ENCODE results near the gene CALHM2.

The CALHM2 gene

GRCh38 chr10:103475437-103475836 is 23.3 kb upstream of the CALHM2 start:
- H3K27me3 ChIP-seq (ENCODE audit: control insufficient read depth in 1 of 2, insufficient read depth in 2 of 2, low read length in 2 of 2): peaks cover 0 to 2% of the 10 kb centered on the region in 2 donors
- H3K9ac ChIP-seq (ENCODE audit: low read length in 2 of 2): no peak overlapping the region
- H3K36me3 ChIP-seq (ENCODE audit: control insufficient read depth in 2 of 2, insufficient read depth in 2 of 2, low read length in 2 of 2): no peaks in the 10 kb centered on the region
- no peaks in the 10 kb centered on the region for H3K9me3 ChIP-seq (ENCODE audit: control insufficient read depth in 2 of 2, low read length in 2 of 2)
- H3K27ac ChIP-seq (ENCODE audit: low read length): no peak overlapping the region
- H3K4me1 ChIP-seq (ENCODE audit: control insufficient read depth, insufficient read depth, low read length): no peaks in the 10 kb centered on the region
- no peak overlapping the region for H3K4me3 ChIP-seq (ENCODE audit: low read length in 2 of 2)

GRCh38 chr10:103474077-103474476 is 21.9 kb upstream of the CALHM2 start:
- Histone ChIP-seq H3K9ac (ENCODE audit: low read length in 2 of 2) (no peak overlapping the region), H3K4me3 (ENCODE audit: low read length in 2 of 2) (no peak overlapping the region), H3K27ac (ENCODE audit: low read length) (no peak overlapping the region), H3K36me3 (ENCODE audit: control insufficient read depth in 2 of 2, insufficient read depth in 2 of 2, low read length in 2 of 2) (no peaks in the 10 kb centered on the region), H3K27me3 (ENCODE audit: control insufficient read depth in 1 of 2, insufficient read depth in 2 of 2, low read length in 2 of 2) (peaks cover 0 to 2% of the 10 kb centered on the region in 2 donors), H3K4me1 (ENCODE audit: control insufficient read depth, insufficient read depth, low read length) (no peaks in the 10 kb centered on the region), H3K9me3 (ENCODE audit: control insufficient read depth in 2 of 2, low read length in 2 of 2) (no peaks in the 10 kb centered on the region)

GRCh38 chr10:103473261-103473671 is 21.1 kb upstream of the CALHM2 start:
- no peak overlapping the region for H3K27ac ChIP-seq (ENCODE audit: low read length)
- no peaks in the 10 kb centered on the region for H3K4me1 ChIP-seq (ENCODE audit: control insufficient read depth, insufficient read depth, low read length)
- H3K4me3 ChIP-seq (ENCODE audit: low read length in 2 of 2): no peak overlapping the region
- H3K9ac ChIP-seq (ENCODE audit: low read length in 2 of 2): no peak overlapping the region
- no peaks in the 10 kb centered on the region for H3K9me3 ChIP-seq (ENCODE audit: control insufficient read depth in 2 of 2, low read length in 2 of 2)
- no peaks in the 10 kb centered on the region for H3K36me3 ChIP-seq (ENCODE audit: control insufficient read depth in 2 of 2, insufficient read depth in 2 of 2, low read length in 2 of 2)
- H3K27me3 ChIP-seq (ENCODE audit: control insufficient read depth in 1 of 2, insufficient read depth in 2 of 2, low read length in 2 of 2): peaks cover 0 to 2% of the 10 kb centered on the region in 2 donors

- Histone ChIP-seq H3K27ac (ENCODE audit: low read length) (no peak overlapping the region), H3K4me1 (ENCODE audit: control insufficient read depth, insufficient read depth, low read length) (no peaks in the 10 kb centered on the region), H3K36me3 (ENCODE audit: control insufficient read depth in 2 of 2, insufficient read depth in 2 of 2, low read length in 2 of 2) (no peaks in the 10 kb centered on the region), H3K9me3 (ENCODE audit: control insufficient read depth in 2 of 2, low read length in 2 of 2) (no peaks in the 10 kb centered on the region), H3K27me3 (ENCODE audit: control insufficient read depth in 1 of 2, insufficient read depth in 2 of 2, low read length in 2 of 2) (peaks cover 0 to 2% of the 10 kb centered on the region in 2 donors), H3K9ac (ENCODE audit: low read length in 2 of 2) (no peak overlapping the region), H3K4me3 (ENCODE audit: low read length in 2 of 2) (no peak overlapping the region)
These were observed 19.8 kb upstream of the CALHM2 start for GRCh38 chr10:103472005-103472404.

GRCh38 chr10:103470761-103471653 is 18.8 kb upstream of the CALHM2 start:
- H3K27ac ChIP-seq (ENCODE audit: low read length): no peak overlapping the region
- H3K36me3 ChIP-seq (ENCODE audit: control insufficient read depth in 2 of 2, insufficient read depth in 2 of 2, low read length in 2 of 2): no peaks in the 10 kb centered on the region
- no peaks in the 10 kb centered on the region for H3K4me1 ChIP-seq (ENCODE audit: control insufficient read depth, insufficient read depth, low read length)
- no peaks in the 10 kb centered on the region for H3K9me3 ChIP-seq (ENCODE audit: control insufficient read depth in 2 of 2, low read length in 2 of 2)
- no peak overlapping the region for H3K9ac ChIP-seq (ENCODE audit: low read length in 2 of 2)
- H3K4me3 ChIP-seq (ENCODE audit: low read length in 2 of 2): no peak overlapping the region
- peaks cover 0 to 2% of the 10 kb centered on the region in 2 donors for H3K27me3 ChIP-seq (ENCODE audit: control insufficient read depth in 1 of 2, insufficient read depth in 2 of 2, low read length in 2 of 2)

GRCh38 chr10:103469201-103469600 is 17.0 kb upstream of the CALHM2 start:
- H3K4me1 ChIP-seq (ENCODE audit: control insufficient read depth, insufficient read depth, low read length): no peaks in the 10 kb centered on the region
- H3K9ac ChIP-seq (ENCODE audit: low read length in 2 of 2): no peak overlapping the region
- no peaks in the 10 kb centered on the region for H3K36me3 ChIP-seq (ENCODE audit: control insufficient read depth in 2 of 2, insufficient read depth in 2 of 2, low read length in 2 of 2)
- H3K9me3 ChIP-seq (ENCODE audit: control insufficient read depth in 2 of 2, low read length in 2 of 2): no peaks in the 10 kb centered on the region
- H3K4me3 ChIP-seq (ENCODE audit: low read length in 2 of 2): no peak overlapping the region
- H3K27me3 ChIP-seq (ENCODE audit: control insufficient read depth in 1 of 2, insufficient read depth in 2 of 2, low read length in 2 of 2): no peaks in the 10 kb centered on the region
- no peak overlapping the region for H3K27ac ChIP-seq (ENCODE audit: low read length)

- H3K4me1 ChIP-seq (ENCODE audit: control insufficient read depth, insufficient read depth, low read length): no peaks in the 10 kb centered on the region
- no peaks in the 10 kb centered on the region for H3K9me3 ChIP-seq (ENCODE audit: control insufficient read depth in 2 of 2, low read length in 2 of 2)
- H3K27me3 ChIP-seq (ENCODE audit: control insufficient read depth in 1 of 2, insufficient read depth in 2 of 2, low read length in 2 of 2): no peaks in the 10 kb centered on the region
- H3K9ac ChIP-seq (ENCODE audit: low read length in 2 of 2): no peak overlapping the region
- no peak overlapping the region for H3K27ac ChIP-seq (ENCODE audit: low read length)
- no peaks in the 10 kb centered on the region for H3K36me3 ChIP-seq (ENCODE audit: control insufficient read depth in 2 of 2, insufficient read depth in 2 of 2, low read length in 2 of 2)
- H3K4me3 ChIP-seq (ENCODE audit: low read length in 2 of 2): no peak overlapping the region
These were observed 15.2 kb upstream of the CALHM2 start for GRCh38 chr10:103467406-103467805.

GRCh38 chr10:103466734-103467133 is 14.6 kb upstream of the CALHM2 start:
- no peaks in the 10 kb centered on the region for H3K9me3 ChIP-seq (ENCODE audit: control insufficient read depth in 2 of 2, low read length in 2 of 2)
- no peaks in the 10 kb centered on the region for H3K4me1 ChIP-seq (ENCODE audit: control insufficient read depth, insufficient read depth, low read length)
- no peak overlapping the region for H3K27ac ChIP-seq (ENCODE audit: low read length)
- no peaks in the 10 kb centered on the region for H3K36me3 ChIP-seq (ENCODE audit: control insufficient read depth in 2 of 2, insufficient read depth in 2 of 2, low read length in 2 of 2)
- H3K9ac ChIP-seq (ENCODE audit: low read length in 2 of 2): no peak overlapping the region
- no peaks in the 10 kb centered on the region for H3K27me3 ChIP-seq (ENCODE audit: control insufficient read depth in 1 of 2, insufficient read depth in 2 of 2, low read length in 2 of 2)
- H3K4me3 ChIP-seq (ENCODE audit: low read length in 2 of 2): no peak overlapping the region

- Histone ChIP-seq H3K4me3 (ENCODE audit: low read length in 2 of 2) (no peak overlapping the region), H3K36me3 (ENCODE audit: control insufficient read depth in 2 of 2, insufficient read depth in 2 of 2, low read length in 2 of 2) (no peaks in the 10 kb centered on the region), H3K9ac (ENCODE audit: low read length in 2 of 2) (no peak overlapping the region), H3K27ac (ENCODE audit: low read length) (no peak overlapping the region), H3K27me3 (ENCODE audit: control insufficient read depth in 1 of 2, insufficient read depth in 2 of 2, low read length in 2 of 2) (no peaks in the 10 kb centered on the region), H3K4me1 (ENCODE audit: control insufficient read depth, insufficient read depth, low read length) (no peaks in the 10 kb centered on the region), H3K9me3 (ENCODE audit: control insufficient read depth in 2 of 2, low read length in 2 of 2) (no peaks in the 10 kb centered on the region)
These were observed 13.4 kb upstream of the CALHM2 start for GRCh38 chr10:103465411-103466179.

GRCh38 chr10:103463499-103463898 is 11.3 kb upstream of the CALHM2 start:
- Histone ChIP-seq H3K4me1 (ENCODE audit: control insufficient read depth, insufficient read depth, low read length) (no peaks in the 10 kb centered on the region), H3K4me3 (ENCODE audit: low read length in 2 of 2) (no peak overlapping the region), H3K9me3 (ENCODE audit: control insufficient read depth in 2 of 2, low read length in 2 of 2) (no peaks in the 10 kb centered on the region), H3K36me3 (ENCODE audit: control insufficient read depth in 2 of 2, insufficient read depth in 2 of 2, low read length in 2 of 2) (no peaks in the 10 kb centered on the region), H3K27ac (ENCODE audit: low read length) (no peak overlapping the region), H3K9ac (ENCODE audit: low read length in 2 of 2) (no peak overlapping the region), H3K27me3 (ENCODE audit: control insufficient read depth in 1 of 2, insufficient read depth in 2 of 2, low read length in 2 of 2) (no peaks in the 10 kb centered on the region)

- no peak overlapping the region for H3K9ac ChIP-seq (ENCODE audit: low read length in 2 of 2)
- H3K4me1 ChIP-seq (ENCODE audit: control insufficient read depth, insufficient read depth, low read length): no peaks in the 10 kb centered on the region
- H3K4me3 ChIP-seq (ENCODE audit: low read length in 2 of 2): no peak overlapping the region
- H3K36me3 ChIP-seq (ENCODE audit: control insufficient read depth in 2 of 2, insufficient read depth in 2 of 2, low read length in 2 of 2): no peaks in the 10 kb centered on the region
- no peaks in the 10 kb centered on the region for H3K9me3 ChIP-seq (ENCODE audit: control insufficient read depth in 2 of 2, low read length in 2 of 2)
- H3K27ac ChIP-seq (ENCODE audit: low read length): no peak overlapping the region
- H3K27me3 ChIP-seq (ENCODE audit: control insufficient read depth in 1 of 2, insufficient read depth in 2 of 2, low read length in 2 of 2): no peaks in the 10 kb centered on the region
These were observed 7.4 kb upstream of the CALHM2 start for GRCh38 chr10:103459615-103460014.

Measured in stomach smooth muscle (tissue), 2 donors.